ENCODE data around the gene VTI1A. TPM values are rescaled to one million over a fixed set of nuclear protein-coding genes. Genes with fewer than 3 reads are reported as not detected.
A peak's percentile ranks its signal among the peaks of the same experiment; 100 is the strongest.

Gene VTI1A
- total RNA-seq, 1 experiment from 2014 or later, result 22.0 TPM

DNA sequence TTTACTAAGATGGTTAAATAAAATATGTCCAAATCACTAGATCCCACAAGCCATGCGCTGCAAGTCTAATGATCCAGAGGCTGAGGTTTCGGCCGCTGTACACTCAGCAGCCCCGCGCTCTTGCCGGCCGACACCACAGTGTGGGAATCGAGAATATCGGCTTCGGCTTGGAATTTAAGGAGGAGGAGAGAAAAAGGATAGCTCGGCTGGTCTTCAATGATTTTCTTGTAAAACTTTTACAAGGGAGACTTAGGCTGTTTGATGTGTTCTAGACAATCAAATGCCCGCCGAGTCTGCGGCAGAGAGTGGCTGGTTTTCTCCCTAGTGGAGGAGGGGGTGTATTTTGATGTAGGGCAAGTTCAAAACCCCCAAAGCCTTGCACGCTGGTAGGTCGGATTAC, 384.8 kb downstream of the VTI1A start:
- no peak for DNase-seq
- TF ChIP-seq CTCF (conservative IDR thresholded peaks at IDR 0.05), result no peak
- no peak overlapping the region for H2AFZ ChIP-seq (ENCODE audit: low read length)
- H3K14ac ChIP-seq (ENCODE audit: insufficient read depth, low read length), result peak overlapping the region; percentile 69; the same call in 1 of the 2 replicates
- H4K20me1 ChIP-seq (ENCODE audit: control insufficient read depth, insufficient read depth, insufficient read length), result no peaks in the 10 kb centered on the region
- no peak overlapping the region for H2BK5ac ChIP-seq (ENCODE audit: insufficient read length, low read length)
- no peak overlapping the region for H3K9ac ChIP-seq (ENCODE audit: extremely low read depth, insufficient read length, low read length)
- no peak overlapping the region for H3K23ac ChIP-seq (ENCODE audit: insufficient read length, low read depth, low read length)
- peaks cover 12% of the 10 kb centered on the region for H3K4me1 ChIP-seq (ENCODE audit: insufficient read depth, low read length)
- no peak overlapping the region for H3K18ac ChIP-seq (ENCODE audit: insufficient read length, low read depth, low read length)
- Mint-ChIP-seq H3K27ac (peak overlapping the region; percentile 95 to 99 (median 99)), H3K36me3 (ENCODE audit: insufficient read depth in 1 of 3, low read depth in 3 of 3) (no peaks in the 10 kb centered on the region; a peak in 1 of 7 replicates), H3K27me3 (ENCODE audit: low read depth) (peaks cover 15% of the 10 kb centered on the region), H3K4me1 (peaks cover 62 to 65% of the 10 kb centered on the region in 2 experiments), H3K4me3 (peak overlapping the region; percentile 50 to 72), H3K9me3 (no peaks in the 10 kb centered on the region)
- H3K27me3 ChIP-seq (ENCODE audit: insufficient read depth, low read length), result no peaks in the 10 kb centered on the region
- no CpG with 5 or more reads among the region's 16 CpGs for WGBS (ENCODE audit: extremely low coverage, insufficient read length, low lambda C conversion rate)
- H3K4me2 ChIP-seq (ENCODE audit: insufficient read depth, insufficient read length, low read length), result peak overlapping the region; percentile 54
- no peaks in the 10 kb centered on the region for H3K79me2 ChIP-seq (ENCODE audit: insufficient read depth, low read length)
- no peak overlapping the region for H2BK12ac ChIP-seq (ENCODE audit: insufficient read length, low read depth, low read length)
- no peak overlapping the region for H4K8ac ChIP-seq (replicated peaks; ENCODE audit: insufficient read length, low read depth, low read length)
- H2BK20ac ChIP-seq (ENCODE audit: low read depth, low read length, poor library complexity, severe bottlenecking), result no peak overlapping the region
- no peak overlapping the region for H2BK120ac ChIP-seq (ENCODE audit: low read depth, low read length, poor library complexity, severe bottlenecking)
- no peak overlapping the region for H3T11ph ChIP-seq (ENCODE audit: low read length)
- H4K5ac ChIP-seq (ENCODE audit: insufficient read length, low read depth, low read length), result no peak overlapping the region
- no peak overlapping the region for H2BK15ac ChIP-seq (ENCODE audit: low read depth, low read length)
- no peak overlapping the region for H3K4ac ChIP-seq (ENCODE audit: low read depth, low read length)
- no peak overlapping the region for H3K56ac ChIP-seq (ENCODE audit: insufficient read length, low read depth, low read length)
- H2AK5ac ChIP-seq (ENCODE audit: insufficient read length, low read length), result no peak overlapping the region
- peak overlapping the region; percentile 53 for H3K27ac ChIP-seq (ENCODE audit: insufficient read length, low read depth, low read length)
- no peaks in the 10 kb centered on the region for H3K79me1 ChIP-seq (ENCODE audit: insufficient read depth, low read depth, low read length, poor library complexity, severe bottlenecking)
- no peaks in the 10 kb centered on the region for H3K23me2 ChIP-seq (ENCODE audit: insufficient read length, low read depth, low read length, poor library complexity, severe bottlenecking)
- H3K9me3 ChIP-seq (ENCODE audit: control insufficient read depth, low read depth, low read length), result no peaks in the 10 kb centered on the region
- H4K91ac ChIP-seq (ENCODE audit: insufficient read length, low read depth, low read length), result no peak overlapping the region

Data from H9 (cell line).